Panc1 (cell line): ENCODE measurements around the gene CERS5. TPM values are rescaled to one million over a fixed set of nuclear protein-coding genes. Genes with fewer than 3 reads are reported as not detected.
A peak's percentile ranks its signal among the peaks of the same experiment; 100 is the strongest.

ENCODE experiments used
- ATAC-seq: fragments of 200-7000 bp; cut with Tn5 transposase; 2 replicates; pipeline ENCODE4 v1.9.1; 2020; ENCODE audit warnings: mild to moderate bottlenecking, moderate library complexity
- BruUV-seq: library from RNA; stranded (reverse); fragments of 400-500 nt; replicated peaks from 2 replicates; lab custom pipeline; 2021; lab: Mats Ljungman, UMichigan
- CTCF ChIA-PET: fragments of 300-600 bp; sonication (Branson Sonifier 250); formaldehyde crosslinking; loops from one replicate; lab custom pipeline; 2022; ENCODE audit warnings: antibody characterized with exemption; lab: Charles Lee
- POLR2A ChIA-PET: fragments of 300-600 bp; sonication (Branson Sonifier 250); formaldehyde crosslinking; loops from one replicate; lab custom pipeline; 2022; ENCODE audit warnings: antibody characterized with exemption; lab: Charles Lee
- DNase-seq: peaks from one replicate; pipeline ENCODE4 v3.0.0-alpha.2; 2010; ENCODE audit warnings: low read depth, low spot score
- H3K27ac ChIP-seq: 2 replicates; pipeline ENCODE4 v1.5.1; 2011; ENCODE audit warnings: mild to moderate bottlenecking, low read length, inconsistent platforms
- H3K27me3 ChIP-seq: fragments of 200-500 bp; sonication (Bioruptor generic); 2 replicates; pipeline ENCODE4 v1.6.0; 2014; ENCODE audit warnings: low read length, inconsistent platforms; ENCODE audit not compliant: control insufficient read depth, insufficient read depth
- H3K36me3 ChIP-seq: fragments of 200-500 bp; sonication (Bioruptor generic); 2 replicates; pipeline ENCODE4 v1.5.1; 2014; ENCODE audit warnings: inconsistent platforms, mild to moderate bottlenecking, low read length, moderate library complexity; ENCODE audit not compliant: control insufficient read depth, insufficient read depth
- H3K4me1 ChIP-seq: 2 replicates; pipeline ENCODE4 v1.5.1; 2011; ENCODE audit warnings: inconsistent platforms, mild to moderate bottlenecking, low read length, moderate library complexity; ENCODE audit not compliant: control insufficient read depth, insufficient read depth
- H3K4me3 ChIP-seq, 2 experiments: 2 replicates each; pipeline ENCODE4 v1.5.1; 2011 to 2012; ENCODE audit warnings: low read depth in 2 of 2, low read length in 2 of 2, mild to moderate bottlenecking in 2 of 2, inconsistent platforms in 1 of 2, moderate library complexity in 1 of 2
- H3K9me3 ChIP-seq: fragments of 200-500 bp; sonication (Bioruptor generic); 2 replicates; pipeline ENCODE4 v1.5.1; 2014; ENCODE audit warnings: low read depth, mild to moderate bottlenecking, inconsistent platforms, low read length, moderate library complexity; ENCODE audit not compliant: control insufficient read depth, insufficient read depth
- CTCF ChIP-seq: fragments of 450-650 bp; IDR thresholded peaks from 2 replicates; pipeline ENCODE4 v1.5.1; 2017; ENCODE audit warnings: mild to moderate bottlenecking
- POLR2AphosphoS5 ChIP-seq: IDR thresholded peaks from 2 replicates; pipeline ENCODE4 v1.6.1; 2012; ENCODE audit warnings: mild to moderate bottlenecking, low read depth, low read length, moderate library complexity
- REST ChIP-seq, 2 experiments: IDR thresholded peaks; 2 replicates each; pipeline ENCODE4 v1.6.1; 2011 to 2012; ENCODE audit warnings: low read depth in 2 of 2, control low read depth in 1 of 2, low read length in 1 of 2, mild to moderate bottlenecking in 1 of 2, moderate library complexity in 1 of 2; ENCODE audit not compliant: insufficient read depth in 1 of 2
- SIN3A ChIP-seq: IDR thresholded peaks from 2 replicates; pipeline ENCODE4 v1.6.1; 2012; ENCODE audit warnings: low read depth, mild to moderate bottlenecking, low read length, moderate library complexity, borderline replicate concordance; ENCODE audit not compliant: insufficient read depth
- TCF7L2 ChIP-seq: IDR thresholded peaks from 2 replicates; pipeline ENCODE4 v1.6.1; 2011; ENCODE audit warnings: mild to moderate bottlenecking, low read depth, low read length, inconsistent platforms
- in situ Hi-C: cut with HindIII; loops from 2 replicates; pipeline ENCODE4 v1.10.0; 2016; ENCODE audit warnings: low sequenced_read_pairs, low pct_unique_long_range_greater_than_20kb
- intact Hi-C: fragments of 100-400 bp; cut with micrococcal nuclease; formaldehyde crosslinking; loops from one replicate; pipeline ENCODE4 v1.10.0; 2022; ENCODE audit not compliant: unreplicated experiment
- total RNA-seq: library from RNA; stranded (reverse); gene quantifications from one replicate; pipeline ENCODE4 v1.2.1, GENCODE V29; 2021; ENCODE audit not compliant: unreplicated experiment

The CERS5 gene
- total RNA-seq, 1 experiment from 2014 or later, result 50.5 TPM

GRCh38 chr12:50185301-50185895 is 18.2 kb upstream of the CERS5 start:
- H3K4me3 ChIP-seq, result no peak overlapping the region
- DNase-seq (no peak), ATAC-seq (no peak)
- BruUV-seq, result no TSS peak
- POLR2A ChIA-PET, result no interaction called here
- H3K36me3 ChIP-seq, result peaks cover 17% of the 10 kb centered on the region
- peak overlapping the region; percentile 73 for H3K27ac ChIP-seq
- H3K9me3 ChIP-seq, result no peaks in the 10 kb centered on the region
- in situ Hi-C loops (no loop called here), intact Hi-C loops (loop anchor here (10.0 kb wide), 1 partner anchor 129 kb away; no protein-coding TSS in a partner anchor)
- CTCF ChIA-PET, result no interaction called here
- H3K27me3 ChIP-seq, result no peaks in the 10 kb centered on the region
- TF ChIP-seq REST (IDR thresholded peaks at IDR 0.05; ENCODE audit: insufficient read depth in 1 of 2, low read depth in 2 of 2, low read length in 1 of 2) (no peak), SIN3A (no peak), TCF7L2 (no peak), CTCF (no peak), POLR2AphosphoS5 (no peak)
- peaks cover 29% of the 10 kb centered on the region for H3K4me1 ChIP-seq

GRCh38 chr12:50184261-50184660 is 17.1 kb upstream of the CERS5 start:
- H3K27me3 ChIP-seq, result no peaks in the 10 kb centered on the region
- no peak overlapping the region for H3K4me3 ChIP-seq
- ATAC-seq, result no peak
- POLR2A ChIA-PET, result interaction anchor here (0.6 kb wide), 1 partner anchor 115 kb away, joined by 8 read pairs; no protein-coding TSS in a partner anchor
- TF ChIP-seq SIN3A, result no peak
- TF ChIP-seq TCF7L2, result no peak
- no peak for TF ChIP-seq CTCF
- TF ChIP-seq REST (IDR thresholded peaks at IDR 0.05; ENCODE audit: insufficient read depth in 1 of 2, low read depth in 2 of 2, low read length in 1 of 2), result no peak
- no peak for TF ChIP-seq POLR2AphosphoS5
- H3K9me3 ChIP-seq, result no peaks in the 10 kb centered on the region
- in situ Hi-C loops (no loop called here), intact Hi-C loops (loop anchor here (10.0 kb wide), 1 partner anchor 131 kb away; no protein-coding TSS in a partner anchor)
- BruUV-seq, result no TSS peak
- H3K36me3 ChIP-seq, result peaks cover 14% of the 10 kb centered on the region
- no peak overlapping the region for H3K27ac ChIP-seq
- DNase-seq, result no peak
- H3K4me1 ChIP-seq, result peaks cover 28% of the 10 kb centered on the region
- CTCF ChIA-PET, result no interaction called here
